ENCODE results near the gene CDC20. TPM values are rescaled to one million over a fixed set of nuclear protein-coding genes. Genes with fewer than 3 reads are reported as not detected.
"Not testable (repeated sequence)": the region's sequence is repeated elsewhere in the genome, so short reads cannot be mapped to it uniquely, and the experiment has no call there.

The CDC20 gene
- total RNA-seq, 1 donor from 2014 or later: 164 TPM

- no peak for DNase-seq (ENCODE audit: low spot score)
- Histone ChIP-seq H3K9ac (no peak overlapping the region), H4K20me1 (ENCODE audit: low read depth) (no peaks in the 10 kb centered on the region), H3K4me2 (no peak overlapping the region), H3K4me3 (no peak overlapping the region), H3K9me3 (ENCODE audit: low read depth) (no peaks in the 10 kb centered on the region), H3K36me3 (no peaks in the 10 kb centered on the region), H3K4me1 (no peaks in the 10 kb centered on the region), H3F3A (ENCODE audit: low read depth) (no peaks in the 10 kb centered on the region), H3K27ac (no peak overlapping the region), H3K79me2 (ENCODE audit: low read depth) (peaks cover 4% of the 10 kb centered on the region), H3K27me3 (no peaks in the 10 kb centered on the region), H2AFZ (replicated peaks) (no peak overlapping the region)
- Mint-ChIP-seq H3K9me3 (no peaks in the 10 kb centered on the region), H3K36me3 (peaks cover 10% of the 10 kb centered on the region), H3K27ac (no peak overlapping the region), H3K27me3 (ENCODE audit: insufficient read depth, low read depth) (peaks cover 3% of the 10 kb centered on the region), H3K4me3 (no peak overlapping the region), H3K4me1 (no peaks in the 10 kb centered on the region)
- TF ChIP-seq EZH2 (IDR thresholded peaks at IDR 0.05) (no peak), CTCF (IDR thresholded peaks at IDR 0.05) (no peak), EZH2phosphoT487 (IDR thresholded peaks at IDR 0.05) (no peak)
Measured at GRCh38 chr1:43396059-43396458, 37.3 kb downstream of the CDC20 start.

- DNase-seq (ENCODE audit: low spot score): no peak
- Mint-ChIP-seq H3K27ac (no peak overlapping the region), H3K4me3 (no peak overlapping the region), H3K9me3 (no peaks in the 10 kb centered on the region), H3K4me1 (no peaks in the 10 kb centered on the region), H3K27me3 (ENCODE audit: insufficient read depth, low read depth) (peaks cover 3% of the 10 kb centered on the region), H3K36me3 (peaks cover 13% of the 10 kb centered on the region)
- no peak overlapping the region for H2AFZ ChIP-seq (replicated peaks)
- no peaks in the 10 kb centered on the region for H3K4me1 ChIP-seq
- no peaks in the 10 kb centered on the region for H4K20me1 ChIP-seq (ENCODE audit: low read depth)
- H3K36me3 ChIP-seq: no peaks in the 10 kb centered on the region
- H3K4me2 ChIP-seq: no peak overlapping the region
- no peaks in the 10 kb centered on the region for H3K9me3 ChIP-seq (ENCODE audit: low read depth)
- no peaks in the 10 kb centered on the region for H3K27me3 ChIP-seq
- TF ChIP-seq EZH2phosphoT487 (IDR thresholded peaks at IDR 0.05): no peak
- TF ChIP-seq EZH2 (IDR thresholded peaks at IDR 0.05): no peak
- TF ChIP-seq CTCF (IDR thresholded peaks at IDR 0.05): no peak
- no peak overlapping the region for H3K4me3 ChIP-seq
- H3F3A ChIP-seq (ENCODE audit: low read depth): no peaks in the 10 kb centered on the region
- H3K27ac ChIP-seq: no peak overlapping the region
- no peaks in the 10 kb centered on the region for H3K79me2 ChIP-seq (ENCODE audit: low read depth)
- H3K9ac ChIP-seq: no peak overlapping the region
Measured at GRCh38 chr1:43398227-43398626, 39.4 kb downstream of the CDC20 start.

GRCh38 chr1:43400441-43400840 is 41.7 kb downstream of the CDC20 start:
- H3K9ac ChIP-seq; H3K27ac ChIP-seq; H3K9me3 Mint-ChIP-seq; H3F3A ChIP-seq (ENCODE audit: low read depth); DNase-seq (ENCODE audit: low spot score); H4K20me1 ChIP-seq (ENCODE audit: low read depth); H3K4me2 ChIP-seq; H3K27me3 Mint-ChIP-seq (ENCODE audit: insufficient read depth, low read depth); H3K27me3 ChIP-seq; H3K79me2 ChIP-seq (ENCODE audit: low read depth); H3K9me3 ChIP-seq (ENCODE audit: low read depth); H3K4me3 ChIP-seq; H3K4me1 ChIP-seq; H3K27ac Mint-ChIP-seq; H3K36me3 ChIP-seq; H3K4me1 Mint-ChIP-seq; H2AFZ ChIP-seq (replicated peaks); H3K4me3 Mint-ChIP-seq: not testable (repeated sequence)
- H3K36me3 Mint-ChIP-seq: peaks cover 27% of the 10 kb centered on the region

GRCh38 chr1:43402089-43402865 is 43.5 kb downstream of the CDC20 start:
- no peaks in the 10 kb centered on the region for H3K9me3 Mint-ChIP-seq
- H3K9me3 ChIP-seq (ENCODE audit: low read depth): no peaks in the 10 kb centered on the region
- H3K36me3 Mint-ChIP-seq: peaks cover 29% of the 10 kb centered on the region
- H3K79me2 ChIP-seq (ENCODE audit: low read depth): no peaks in the 10 kb centered on the region
- H3K36me3 ChIP-seq: no peaks in the 10 kb centered on the region
- TF ChIP-seq EZH2 (IDR thresholded peaks at IDR 0.05): no peak
- TF ChIP-seq EZH2phosphoT487 (IDR thresholded peaks at IDR 0.05): no peak
- no peak for TF ChIP-seq CTCF (IDR thresholded peaks at IDR 0.05)
- H3K27ac ChIP-seq: no peak overlapping the region
- H4K20me1 ChIP-seq (ENCODE audit: low read depth): no peaks in the 10 kb centered on the region
- no peak overlapping the region for H3K9ac ChIP-seq
- H3K4me1 ChIP-seq: no peaks in the 10 kb centered on the region
- H2AFZ ChIP-seq (replicated peaks): no peak overlapping the region
- H3K4me3 ChIP-seq: no peak overlapping the region
- H3K4me1 Mint-ChIP-seq: no peaks in the 10 kb centered on the region
- no peaks in the 10 kb centered on the region for H3K27me3 ChIP-seq
- no peak overlapping the region for H3K4me2 ChIP-seq
- no peaks in the 10 kb centered on the region for H3F3A ChIP-seq (ENCODE audit: low read depth)
- H3K4me3 Mint-ChIP-seq: no peak overlapping the region
- no peak overlapping the region for H3K27ac Mint-ChIP-seq
- peaks cover 3% of the 10 kb centered on the region for H3K27me3 Mint-ChIP-seq (ENCODE audit: insufficient read depth, low read depth)
- DNase-seq (ENCODE audit: low spot score): no peak
